ENCODE results near the gene IGSF8.
"Not testable (repeated sequence)": the region's sequence is repeated elsewhere in the genome, so short reads cannot be mapped to it uniquely, and the experiment has no call there.

Gene IGSF8

DNA sequence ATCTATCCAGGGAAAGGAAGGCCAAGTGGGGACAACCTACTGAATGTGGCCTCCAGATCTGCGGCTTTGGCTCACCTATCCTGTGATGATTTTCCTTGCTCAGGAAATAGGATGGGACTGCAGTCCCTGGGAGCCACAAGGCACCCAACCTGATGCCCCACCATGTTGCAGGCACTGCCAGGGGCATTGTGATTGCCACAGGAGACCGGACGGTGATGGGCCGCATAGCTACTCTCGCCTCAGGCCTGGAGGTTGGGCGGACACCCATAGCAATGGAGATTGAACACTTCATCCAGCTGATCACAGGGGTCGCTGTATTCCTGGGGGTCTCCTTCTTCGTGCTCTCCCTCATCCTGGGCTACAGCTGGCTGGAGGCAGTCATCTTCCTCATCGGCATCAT, 29.0 kb upstream of the IGSF8 start:
- ChIA-PET POLR2A (no interaction called here), CTCF (interaction anchor here (0.7 to 2.5 kb wide), 8 partner anchors 10 to 177 kb away, joined by 3 to 6 read pairs (median 3); no protein-coding TSS in a partner anchor)
- Histone ChIP-seq H3K4me3 (ENCODE audit: low read depth, low read length) (no peak overlapping the region), H3K9me3 (ENCODE audit: control insufficient read depth, insufficient read depth, low read depth, low read length) (no peaks in the 10 kb centered on the region), H3K4me1 (ENCODE audit: control insufficient read depth, insufficient read depth, low read length) (no peaks in the 10 kb centered on the region), H3K27ac (ENCODE audit: extremely low read depth, low read depth, low read length) (no peak overlapping the region), H3K36me3 (ENCODE audit: control insufficient read depth in 2 of 2, insufficient read depth in 1 of 2, low read length in 2 of 2) (no peaks in the 10 kb centered on the region)
- TF ChIP-seq, protein P1, sequence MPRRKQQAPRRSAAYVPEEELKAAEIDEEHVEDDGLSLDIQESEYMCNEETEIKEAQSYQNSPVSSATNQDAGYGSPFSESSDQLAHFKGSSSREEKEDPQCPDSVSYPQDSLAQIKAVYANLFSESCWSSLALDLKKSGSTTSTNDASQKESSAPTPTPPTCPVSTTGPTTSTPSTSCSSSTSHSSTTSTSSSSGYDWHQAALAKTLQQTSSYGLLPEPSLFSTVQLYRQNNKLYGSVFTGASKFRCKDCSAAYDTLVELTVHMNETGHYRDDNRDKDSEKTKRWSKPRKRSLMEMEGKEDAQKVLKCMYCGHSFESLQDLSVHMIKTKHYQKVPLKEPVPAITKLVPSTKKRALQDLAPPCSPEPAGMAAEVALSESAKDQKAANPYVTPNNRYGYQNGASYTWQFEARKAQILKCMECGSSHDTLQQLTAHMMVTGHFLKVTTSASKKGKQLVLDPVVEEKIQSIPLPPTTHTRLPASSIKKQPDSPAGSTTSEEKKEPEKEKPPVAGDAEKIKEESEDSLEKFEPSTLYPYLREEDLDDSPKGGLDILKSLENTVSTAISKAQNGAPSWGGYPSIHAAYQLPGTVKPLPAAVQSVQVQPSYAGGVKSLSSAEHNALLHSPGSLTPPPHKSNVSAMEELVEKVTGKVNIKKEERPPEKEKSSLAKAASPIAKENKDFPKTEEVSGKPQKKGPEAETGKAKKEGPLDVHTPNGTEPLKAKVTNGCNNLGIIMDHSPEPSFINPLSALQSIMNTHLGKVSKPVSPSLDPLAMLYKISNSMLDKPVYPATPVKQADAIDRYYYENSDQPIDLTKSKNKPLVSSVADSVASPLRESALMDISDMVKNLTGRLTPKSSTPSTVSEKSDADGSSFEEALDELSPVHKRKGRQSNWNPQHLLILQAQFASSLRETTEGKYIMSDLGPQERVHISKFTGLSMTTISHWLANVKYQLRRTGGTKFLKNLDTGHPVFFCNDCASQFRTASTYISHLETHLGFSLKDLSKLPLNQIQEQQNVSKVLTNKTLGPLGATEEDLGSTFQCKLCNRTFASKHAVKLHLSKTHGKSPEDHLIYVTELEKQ (tag by site-specific recombination; IDR thresholded peaks at IDR 0.05; ENCODE audit: borderline replicate concordance) = no peak
- TF ChIP-seq FEZF1 (tag by site-specific recombination; IDR thresholded peaks at IDR 0.05) (no peak), BCL11B (tag by site-specific recombination; IDR thresholded peaks at IDR 0.05; ENCODE audit: low read depth) (no peak), ZNF677 (tag by site-specific recombination; IDR thresholded peaks at IDR 0.05) (no peak), ZXDB (tag by site-specific recombination; IDR thresholded peaks at IDR 0.05) (no peak), ZNF585B (tag by site-specific recombination; IDR thresholded peaks at IDR 0.05) (no peak), ZNF394 (tag by site-specific recombination; IDR thresholded peaks at IDR 0.05; ENCODE audit: borderline replicate concordance) (no peak), TCF7L2 (IDR thresholded peaks at IDR 0.05; ENCODE audit: borderline replicate concordance, low read depth, low read length) (no peak), ZNF658 (tag by site-specific recombination; IDR thresholded peaks at IDR 0.05) (no peak), ZNF629 (tag by site-specific recombination; IDR thresholded peaks at IDR 0.05) (no peak)
- TF ChIP-seq, protein P2, sequence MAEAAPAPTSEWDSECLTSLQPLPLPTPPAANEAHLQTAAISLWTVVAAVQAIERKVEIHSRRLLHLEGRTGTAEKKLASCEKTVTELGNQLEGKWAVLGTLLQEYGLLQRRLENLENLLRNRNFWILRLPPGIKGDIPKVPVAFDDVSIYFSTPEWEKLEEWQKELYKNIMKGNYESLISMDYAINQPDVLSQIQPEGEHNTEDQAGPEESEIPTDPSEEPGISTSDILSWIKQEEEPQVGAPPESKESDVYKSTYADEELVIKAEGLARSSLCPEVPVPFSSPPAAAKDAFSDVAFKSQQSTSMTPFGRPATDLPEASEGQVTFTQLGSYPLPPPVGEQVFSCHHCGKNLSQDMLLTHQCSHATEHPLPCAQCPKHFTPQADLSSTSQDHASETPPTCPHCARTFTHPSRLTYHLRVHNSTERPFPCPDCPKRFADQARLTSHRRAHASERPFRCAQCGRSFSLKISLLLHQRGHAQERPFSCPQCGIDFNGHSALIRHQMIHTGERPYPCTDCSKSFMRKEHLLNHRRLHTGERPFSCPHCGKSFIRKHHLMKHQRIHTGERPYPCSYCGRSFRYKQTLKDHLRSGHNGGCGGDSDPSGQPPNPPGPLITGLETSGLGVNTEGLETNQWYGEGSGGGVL (tag by site-specific recombination; IDR thresholded peaks at IDR 0.05) = no peak
- TF ChIP-seq, protein P3, sequence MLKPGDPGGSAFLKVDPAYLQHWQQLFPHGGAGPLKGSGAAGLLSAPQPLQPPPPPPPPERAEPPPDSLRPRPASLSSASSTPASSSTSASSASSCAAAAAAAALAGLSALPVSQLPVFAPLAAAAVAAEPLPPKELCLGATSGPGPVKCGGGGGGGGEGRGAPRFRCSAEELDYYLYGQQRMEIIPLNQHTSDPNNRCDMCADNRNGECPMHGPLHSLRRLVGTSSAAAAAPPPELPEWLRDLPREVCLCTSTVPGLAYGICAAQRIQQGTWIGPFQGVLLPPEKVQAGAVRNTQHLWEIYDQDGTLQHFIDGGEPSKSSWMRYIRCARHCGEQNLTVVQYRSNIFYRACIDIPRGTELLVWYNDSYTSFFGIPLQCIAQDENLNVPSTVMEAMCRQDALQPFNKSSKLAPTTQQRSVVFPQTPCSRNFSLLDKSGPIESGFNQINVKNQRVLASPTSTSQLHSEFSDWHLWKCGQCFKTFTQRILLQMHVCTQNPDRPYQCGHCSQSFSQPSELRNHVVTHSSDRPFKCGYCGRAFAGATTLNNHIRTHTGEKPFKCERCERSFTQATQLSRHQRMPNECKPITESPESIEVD (tag by site-specific recombination; IDR thresholded peaks at IDR 0.05) = no peak

DNA sequence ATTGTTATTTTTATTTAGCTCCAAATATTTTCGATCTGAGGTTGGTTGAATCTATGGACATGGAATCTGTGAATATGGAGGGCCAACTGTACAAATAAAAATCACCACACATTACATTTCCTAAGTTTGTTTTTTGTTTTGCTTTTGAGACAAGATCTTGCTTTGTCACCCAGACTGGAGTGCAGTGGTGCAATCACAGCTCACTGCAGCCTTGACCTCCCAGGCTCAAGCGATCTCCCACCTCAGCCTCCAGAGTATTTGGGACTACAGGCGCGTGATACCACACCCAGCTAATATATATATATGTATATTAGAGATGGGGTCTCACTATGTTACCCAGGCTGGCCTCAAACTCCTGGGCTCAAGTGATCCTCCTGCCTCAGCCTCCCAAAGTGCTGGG, 27.9 kb upstream of the IGSF8 start:
- H3K27ac ChIP-seq (ENCODE audit: extremely low read depth, low read depth, low read length); H3K4me1 ChIP-seq (ENCODE audit: control insufficient read depth, insufficient read depth, low read length); H3K4me3 ChIP-seq (ENCODE audit: low read depth, low read length); H3K9me3 ChIP-seq (ENCODE audit: control insufficient read depth, insufficient read depth, low read depth, low read length); POLR2A ChIA-PET; H3K36me3 ChIP-seq (ENCODE audit: control insufficient read depth in 2 of 2, insufficient read depth in 1 of 2, low read length in 2 of 2): not testable (repeated sequence)
- CTCF ChIA-PET = interaction anchor here (0.6 to 2.5 kb wide), 5 partner anchors 17 to 168 kb away, joined by 3 to 6 read pairs (median 5); no protein-coding TSS in a partner anchor

DNA sequence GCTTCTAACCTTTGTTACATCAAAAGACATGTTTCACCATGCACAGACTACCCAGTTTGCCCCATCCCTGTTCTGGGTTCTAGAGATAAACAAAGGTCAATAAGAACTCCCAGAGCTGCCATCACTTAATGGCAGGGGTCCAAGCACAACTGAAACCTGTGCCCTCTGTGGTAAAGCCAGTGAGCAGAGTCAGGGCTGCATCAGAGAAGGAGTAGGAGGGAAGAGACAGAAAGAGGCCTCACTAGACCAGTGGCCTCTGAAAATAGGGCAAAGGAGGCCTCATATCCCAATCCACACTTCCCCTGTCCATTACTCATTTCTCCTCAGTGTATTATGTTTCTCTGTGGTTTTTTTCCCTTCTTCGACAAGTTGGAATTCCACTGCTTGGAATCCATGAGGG, 27.3 kb upstream of the IGSF8 start:
- TF ChIP-seq, protein P4, sequence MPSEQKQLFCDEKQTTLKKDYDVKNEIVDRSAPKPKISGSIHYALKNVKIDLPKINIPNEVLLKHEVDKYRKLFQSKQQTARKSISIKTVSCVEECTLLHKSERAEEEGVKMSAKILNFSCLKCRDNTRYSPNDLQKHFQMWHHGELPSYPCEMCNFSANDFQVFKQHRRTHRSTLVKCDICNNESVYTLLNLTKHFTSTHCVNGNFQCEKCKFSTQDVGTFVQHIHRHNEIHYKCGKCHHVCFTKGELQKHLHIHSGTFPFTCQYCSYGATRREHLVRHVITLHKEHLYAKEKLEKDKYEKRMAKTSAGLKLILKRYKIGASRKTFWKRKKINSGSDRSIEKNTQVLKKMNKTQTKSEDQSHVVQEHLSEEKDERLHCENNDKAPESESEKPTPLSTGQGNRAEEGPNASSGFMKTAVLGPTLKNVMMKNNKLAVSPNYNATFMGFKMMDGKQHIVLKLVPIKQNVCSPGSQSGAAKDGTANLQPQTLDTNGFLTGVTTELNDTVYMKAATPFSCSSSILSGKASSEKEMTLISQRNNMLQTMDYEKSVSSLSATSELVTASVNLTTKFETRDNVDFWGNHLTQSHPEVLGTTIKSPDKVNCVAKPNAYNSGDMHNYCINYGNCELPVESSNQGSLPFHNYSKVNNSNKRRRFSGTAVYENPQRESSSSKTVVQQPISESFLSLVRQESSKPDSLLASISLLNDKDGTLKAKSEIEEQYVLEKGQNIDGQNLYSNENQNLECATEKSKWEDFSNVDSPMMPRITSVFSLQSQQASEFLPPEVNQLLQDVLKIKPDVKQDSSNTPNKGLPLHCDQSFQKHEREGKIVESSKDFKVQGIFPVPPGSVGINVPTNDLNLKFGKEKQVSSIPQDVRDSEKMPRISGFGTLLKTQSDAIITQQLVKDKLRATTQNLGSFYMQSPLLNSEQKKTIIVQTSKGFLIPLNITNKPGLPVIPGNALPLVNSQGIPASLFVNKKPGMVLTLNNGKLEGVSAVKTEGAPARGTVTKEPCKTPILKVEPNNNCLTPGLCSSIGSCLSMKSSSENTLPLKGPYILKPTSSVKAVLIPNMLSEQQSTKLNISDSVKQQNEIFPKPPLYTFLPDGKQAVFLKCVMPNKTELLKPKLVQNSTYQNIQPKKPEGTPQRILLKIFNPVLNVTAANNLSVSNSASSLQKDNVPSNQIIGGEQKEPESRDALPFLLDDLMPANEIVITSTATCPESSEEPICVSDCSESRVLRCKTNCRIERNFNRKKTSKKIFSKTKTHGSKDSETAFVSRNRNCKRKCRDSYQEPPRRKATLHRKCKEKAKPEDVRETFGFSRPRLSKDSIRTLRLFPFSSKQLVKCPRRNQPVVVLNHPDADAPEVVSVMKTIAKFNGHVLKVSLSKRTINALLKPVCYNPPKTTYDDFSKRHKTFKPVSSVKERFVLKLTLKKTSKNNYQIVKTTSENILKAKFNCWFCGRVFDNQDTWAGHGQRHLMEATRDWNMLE (tag by site-specific recombination; conservative IDR thresholded peaks at IDR 0.05; ENCODE audit: low read depth) = no peak
- TF ChIP-seq, protein P5, sequence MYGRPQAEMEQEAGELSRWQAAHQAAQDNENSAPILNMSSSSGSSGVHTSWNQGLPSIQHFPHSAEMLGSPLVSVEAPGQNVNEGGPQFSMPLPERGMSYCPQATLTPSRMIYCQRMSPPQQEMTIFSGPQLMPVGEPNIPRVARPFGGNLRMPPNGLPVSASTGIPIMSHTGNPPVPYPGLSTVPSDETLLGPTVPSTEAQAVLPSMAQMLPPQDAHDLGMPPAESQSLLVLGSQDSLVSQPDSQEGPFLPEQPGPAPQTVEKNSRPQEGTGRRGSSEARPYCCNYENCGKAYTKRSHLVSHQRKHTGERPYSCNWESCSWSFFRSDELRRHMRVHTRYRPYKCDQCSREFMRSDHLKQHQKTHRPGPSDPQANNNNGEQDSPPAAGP (tag by site-specific recombination; IDR thresholded peaks at IDR 0.05) = no peak
- ChIA-PET POLR2A (no interaction called here), CTCF (interaction anchor here (0.5 to 2.5 kb wide), 5 partner anchors 12 to 169 kb away, joined by 3 to 6 read pairs (median 4); no protein-coding TSS in a partner anchor)
- Histone ChIP-seq H3K27ac (ENCODE audit: extremely low read depth, low read depth, low read length) (no peak overlapping the region), H3K4me1 (ENCODE audit: control insufficient read depth, insufficient read depth, low read length) (no peaks in the 10 kb centered on the region), H3K4me3 (ENCODE audit: low read depth, low read length) (no peak overlapping the region), H3K9me3 (ENCODE audit: control insufficient read depth, insufficient read depth, low read depth, low read length) (no peaks in the 10 kb centered on the region), H3K36me3 (ENCODE audit: control insufficient read depth in 2 of 2, insufficient read depth in 1 of 2, low read length in 2 of 2) (no peaks in the 10 kb centered on the region)
